A673 (cell line): ENCODE data around the gene B3GNT3. TPM values are rescaled to one million over a fixed set of nuclear protein-coding genes. Genes with fewer than 3 reads are reported as not detected.

Source experiments
- BruUV-seq: library from RNA; stranded (reverse); fragments of 400-500 nt; replicated peaks from 2 replicates; lab custom pipeline; 2021; lab: Mats Ljungman, UMichigan
- CTCF ChIA-PET: fragments of 300-600 bp; sonication (Branson Sonifier 250); formaldehyde crosslinking; loops from one replicate; lab custom pipeline; 2022; ENCODE audit warnings: antibody characterized with exemption; lab: Charles Lee
- POLR2A ChIA-PET: fragments of 300-600 bp; sonication (Branson Sonifier 250); formaldehyde crosslinking; loops from one replicate; lab custom pipeline; 2022; ENCODE audit warnings: antibody characterized with exemption; ENCODE audit not compliant: low non-redundant PET; lab: Charles Lee
- DNase-seq: peaks from one replicate; pipeline ENCODE4 v3.0.0-alpha.2; 2015; ENCODE audit warnings: low spot score
- H3K27ac ChIP-seq: fragments of 200-600 bp; sonication (generic); 2 replicates; pipeline ENCODE4 v1.5.1; 2016; ENCODE audit warnings: mixed run types, low read depth, mild to moderate bottlenecking, mixed read lengths, antibody characterized with exemption, low read length; ENCODE audit not compliant: poor library complexity, severe bottlenecking
- H3K27me3 ChIP-seq: fragments of 200-600 bp; sonication (generic); replicated peaks from 2 replicates; pipeline ENCODE4 v1.6.1; 2017; ENCODE audit warnings: mixed run types, low read depth, mild to moderate bottlenecking, mixed read lengths, antibody characterized with exemption, low read length; ENCODE audit not compliant: insufficient read depth, poor library complexity
- H3K36me3 ChIP-seq: fragments of 200-600 bp; sonication (generic); 2 replicates; pipeline ENCODE4 v1.6.1; 2016; ENCODE audit warnings: mixed run types, mild to moderate bottlenecking, mixed read lengths, antibody characterized with exemption, low read length; ENCODE audit not compliant: insufficient read depth, poor library complexity, severe bottlenecking
- H3K4me1 ChIP-seq: fragments of 200-600 bp; sonication (generic); 2 replicates; pipeline ENCODE4 v1.6.1; 2017; ENCODE audit warnings: mixed run types, mild to moderate bottlenecking, mixed read lengths, antibody characterized with exemption, low read length; ENCODE audit not compliant: insufficient read depth, poor library complexity, severe bottlenecking
- H3K4me3 ChIP-seq: fragments of 200-600 bp; sonication (generic); 2 replicates; pipeline ENCODE4 v1.5.1; 2016; ENCODE audit warnings: low read depth, mixed run types, mild to moderate bottlenecking, mixed read lengths, low read length; ENCODE audit not compliant: poor library complexity, severe bottlenecking
- H3K9me3 ChIP-seq: fragments of 200-600 bp; sonication (generic); 2 replicates; pipeline ENCODE4 v1.6.1; 2016; ENCODE audit warnings: mixed run types, low read depth, mild to moderate bottlenecking, mixed read lengths, antibody characterized with exemption, low read length; ENCODE audit not compliant: poor library complexity, severe bottlenecking
- CTCF ChIP-seq: fragments of 300-800, 200-600 bp; sonication (generic); conservative IDR thresholded peaks from 2 replicates; pipeline ENCODE4 v1.5.1; 2017; ENCODE audit warnings: low read depth, mild to moderate bottlenecking, antibody characterized with exemption, low read length, moderate library complexity, mixed read lengths
- EZH2 ChIP-seq: fragments of 200-600 bp; sonication (generic); IDR thresholded peaks from 2 replicates; pipeline ENCODE4 v1.6.1; 2017; ENCODE audit warnings: borderline replicate concordance, low read depth, mild to moderate bottlenecking, mixed read lengths, antibody characterized with exemption, low read length; ENCODE audit not compliant: poor library complexity, severe bottlenecking
- intact Hi-C: fragments of 100-400 bp; cut with micrococcal nuclease; formaldehyde crosslinking; loops from one replicate; pipeline ENCODE4 v1.10.0; 2022; ENCODE audit not compliant: unreplicated experiment
- total RNA-seq: library from RNA; stranded (reverse); gene quantifications from 2 replicates; pipeline ENCODE4 v1.2.3, GENCODE V29; 2021

Gene B3GNT3
- total RNA-seq, 1 experiment from 2014 or later: not detected

GRCh38 chr19:17836530-17836929 lies 41.6 kb downstream of the B3GNT3 start:
- H3K27ac ChIP-seq: no peak overlapping the region
- TF ChIP-seq EZH2: no peak
- H3K9me3 ChIP-seq: no peaks in the 10 kb centered on the region
- no peaks in the 10 kb centered on the region for H3K27me3 ChIP-seq
- no peaks in the 10 kb centered on the region for H3K36me3 ChIP-seq
- peaks cover 5% of the 10 kb centered on the region for H3K4me1 ChIP-seq
- H3K4me3 ChIP-seq: no peak overlapping the region
- intact Hi-C loops: no loop called here
- ChIA-PET CTCF (no interaction called here), POLR2A (interaction anchor here (0.5 kb wide), 1 partner anchor 347 kb away, joined by 3 read pairs; no protein-coding TSS in a partner anchor)
- BruUV-seq: no TSS peak
- no peak for DNase-seq

GRCh38 chr19:17837972-17838371 lies 43.0 kb downstream of the B3GNT3 start:
- no TSS peak for BruUV-seq
- Histone ChIP-seq H3K27me3 (no peaks in the 10 kb centered on the region), H3K4me1 (peaks cover 16% of the 10 kb centered on the region), H3K9me3 (no peaks in the 10 kb centered on the region), H3K36me3 (no peaks in the 10 kb centered on the region), H3K4me3 (no peak overlapping the region), H3K27ac (no peak overlapping the region)
- no peak for TF ChIP-seq EZH2
- TF ChIP-seq CTCF: no peak
- CTCF ChIA-PET: no interaction called here
- no peak for DNase-seq
- POLR2A ChIA-PET: no interaction called here
- intact Hi-C loops: no loop called here

GRCh38 chr19:17840019-17840418 lies 45.1 kb downstream of the B3GNT3 start:
- Histone ChIP-seq H3K36me3 (no peaks in the 10 kb centered on the region), H3K27ac (no peak overlapping the region), H3K4me3 (no peak overlapping the region), H3K27me3 (no peaks in the 10 kb centered on the region), H3K4me1 (peaks cover 16% of the 10 kb centered on the region), H3K9me3 (no peaks in the 10 kb centered on the region)
- BruUV-seq: no TSS peak
- no peak for DNase-seq
- intact Hi-C loops: no loop called here
- ChIA-PET CTCF (no interaction called here), POLR2A (no interaction called here)
- TF ChIP-seq EZH2: no peak

- POLR2A ChIA-PET: no interaction called here
- BruUV-seq: no TSS peak
- Histone ChIP-seq H3K27me3 (no peaks in the 10 kb centered on the region), H3K4me1 (peaks cover 16% of the 10 kb centered on the region), H3K36me3 (no peaks in the 10 kb centered on the region), H3K27ac (no peak overlapping the region), H3K9me3 (no peaks in the 10 kb centered on the region), H3K4me3 (peak overlapping the region; percentile 47)
- DNase-seq: no peak
- no peak for TF ChIP-seq EZH2
- no peak for TF ChIP-seq CTCF
- CTCF ChIA-PET: interaction anchor here (1.0 kb wide), 1 partner anchor 18 kb away, joined by 16 read pairs; the partner anchor contains the start of gene RPL18A
- intact Hi-C loops: no loop called here
These were observed 46.5 kb downstream of the B3GNT3 start for GRCh38 chr19:17841371-17841809.
